Measurements from ENCODE around the gene KAZALD1. TPM values are rescaled to one million over a fixed set of nuclear protein-coding genes. Genes with fewer than 3 reads are reported as not detected.

Gene KAZALD1
- total RNA-seq (2014; rRNA removed) (24.9 and 25.1 TPM in 2 replicates), Bru-seq, nascent RNA (percentile 70 among the genes with signal in this experiment), BruChase-seq, experiment 1, labeled RNA remaining after a 6-hour chase (percentile 72 among the genes with signal in this experiment), BruChase-seq, experiment 2, labeled RNA remaining after a 2-hour chase (percentile 71 among the genes with signal in this experiment)
- long read RNA-seq, transcript KAZALD1-206 (1 exons, 665 nt), result major isoform, 8 of 51 reads
- long read RNA-seq, transcript KAZALD1-201 (5 exons, 1,913 nt), result minor isoform, 6 of 51 reads
- long read RNA-seq, partial matches to known transcripts, result 7 of 51 reads
- long read RNA-seq, other reads (novel, unspliced or antisense), result 27 of 51 reads

GRCh38 chr10:101061624-101062231 is at the start of gene KAZALD1:
KAZALD1 (plus strand) TSS chr10:101061989; CDS start chr10:101062593, 604 bp downstream.
- Histone ChIP-seq H4K20me1 (ENCODE audit: low read length) (no peaks in the 10 kb centered on the region), H3K9me2 (replicated peaks; ENCODE audit: low read length) (no peaks in the 10 kb centered on the region), H3K4me3 (ENCODE audit: low read length) (peak within 1 kb of the TSS; percentile 87), H2AFZ (ENCODE audit: low read length) (peak within 1 kb of the TSS; percentile 88), H3K9me3 (ENCODE audit: low read length) (no peaks in the 10 kb centered on the region), H3K36me3 (ENCODE audit: low read depth, low read length) (no peaks in the 10 kb centered on the region), H3K4me1 (ENCODE audit: insufficient read depth, low read length) (peaks cover 44% of the 10 kb centered on the region), H3F3A (ENCODE audit: low read length, unreplicated experiment) (no peaks in the 10 kb centered on the region), H3K9ac (ENCODE audit: low read length) (peak within 1 kb of the TSS; percentile 97), H3K4me2 (ENCODE audit: low read length) (peak within 1 kb of the TSS; percentile 88), H3K27ac (ENCODE audit: low read length) (peak within 1 kb of the TSS; percentile 85), H3K27me3 (ENCODE audit: low read length) (no peaks in the 10 kb centered on the region), H3K79me2 (ENCODE audit: low read length) (peaks cover 66% of the 10 kb centered on the region)
- ATAC-seq (peak; percentile 12), DNase-seq (peak; percentile 58)
- CTCF ChIA-PET, result interaction anchor here (0.6 to 1.9 kb wide), 4 partner anchors 12 to 969 kb away, joined by 3 to 10 read pairs (median 6); no protein-coding TSS in a partner anchor
- TF ChIP-seq EZH2 (IDR thresholded peaks at IDR 0.05; ENCODE audit: low read length, unreplicated experiment) (no peak), EZH2phosphoT487 (IDR thresholded peaks at IDR 0.05; ENCODE audit: borderline replicate concordance, low read length) (no peak), CTCF (conservative IDR thresholded peaks at IDR 0.05; ENCODE audit: low read depth, low read length) (no peak)
- BruUV-seq (replicated peaks), result TSS peak; percentile 61
- intact Hi-C loops (cut with micrococcal nuclease), result no loop called here
- POLR2A ChIA-PET (ENCODE audit: unreplicated experiment), result interaction anchor here (0.7 kb wide), 1 partner anchor 18 kb away, joined by 11 read pairs; no protein-coding TSS in a partner anchor

- BruUV-seq (replicated peaks), result no TSS peak
- ChIA-PET CTCF (no interaction called here), POLR2A (ENCODE audit: unreplicated experiment) (no interaction called here)
- H4K20me1 ChIP-seq (ENCODE audit: low read length), result no peaks in the 10 kb centered on the region
- TF ChIP-seq EZH2 (IDR thresholded peaks at IDR 0.05; ENCODE audit: low read length, unreplicated experiment), result no peak
- TF ChIP-seq CTCF (conservative IDR thresholded peaks at IDR 0.05; ENCODE audit: low read depth, low read length), result peak; percentile 75
- H3F3A ChIP-seq (ENCODE audit: low read length, unreplicated experiment), result no peaks in the 10 kb centered on the region
- DNase-seq (peak; percentile 84), ATAC-seq (peak; percentile 68)
- H3K9me2 ChIP-seq (replicated peaks; ENCODE audit: low read length), result no peaks in the 10 kb centered on the region
- H3K4me2 ChIP-seq (ENCODE audit: low read length), result peak overlapping the region; percentile 33
- intact Hi-C loops (cut with micrococcal nuclease), result loop anchor here (1.0 kb wide), 1 partner anchor 14 kb away; no protein-coding TSS in a partner anchor
- no peaks in the 10 kb centered on the region for H3K27me3 ChIP-seq (ENCODE audit: low read length)
- H3K36me3 ChIP-seq (ENCODE audit: low read depth, low read length), result no peaks in the 10 kb centered on the region
- H3K9me3 ChIP-seq (ENCODE audit: low read length), result no peaks in the 10 kb centered on the region
- peak overlapping the region; percentile 38; the same call in 1 of the 2 replicates for H2AFZ ChIP-seq (ENCODE audit: low read length)
- no peak overlapping the region for H3K9ac ChIP-seq (ENCODE audit: low read length)
- H3K4me3 ChIP-seq (ENCODE audit: low read length), result no peak overlapping the region; the same call in 1 of the 2 replicates
- H3K4me1 ChIP-seq (ENCODE audit: insufficient read depth, low read length), result peaks cover 29% of the 10 kb centered on the region
- peak overlapping the region; percentile 29 for H3K27ac ChIP-seq (ENCODE audit: low read length)
- H3K79me2 ChIP-seq (ENCODE audit: low read length), result no peaks in the 10 kb centered on the region
Observed at GRCh38 chr10:101012525-101013364, 49.0 kb upstream of the KAZALD1 start.
